ENCODE data around the gene UGT8. TPM values are rescaled to one million over a fixed set of nuclear protein-coding genes. Genes with fewer than 3 reads are reported as not detected.

The UGT8 gene
- total RNA-seq, result 1 to 10 TPM in 1 of 2 donors, under 1 TPM in 1; 0.78 to 1.1 TPM
- polyA plus RNA-seq, result under 1 TPM in 1 of 2 donors, not detected in 1; 0.88 TPM
- long read RNA-seq, donor 1, result 0 reads
- long read RNA-seq, donor 2, result 0 reads

- ATAC-seq (ENCODE audit: low FRiP score), result peak; percentile 45
- no peaks in the 10 kb centered on the region for H3K36me3 ChIP-seq (ENCODE audit: control insufficient read depth in 1 of 2, insufficient read depth in 2 of 2, low read length in 1 of 2)
- no peaks in the 10 kb centered on the region for H3K4me1 ChIP-seq (ENCODE audit: control insufficient read depth in 1 of 2, insufficient read depth in 2 of 2, low read length in 2 of 2)
- DNase-seq, result peak in 1 of 2 donors; percentile 78
- peak within 1 kb of the TSS; percentile 37 to 43 for H3K4me3 ChIP-seq (ENCODE audit: low read length in 2 of 2)
- no peaks in the 10 kb centered on the region for H3K27me3 ChIP-seq (ENCODE audit: control insufficient read depth in 1 of 2, insufficient read depth in 2 of 2, low read length in 1 of 2)
- intact Hi-C loops (cut with DNase I), result no loop called here
- 1% methylated on average over 67 to 82 of the region's 84 CpGs for WGBS, 2 donors
- H3K27ac ChIP-seq (ENCODE audit: low read depth in 1 of 2, low read length in 2 of 2), result no peak within 1 kb of the TSS
- no peaks in the 10 kb centered on the region for H3K9me3 ChIP-seq (ENCODE audit: control insufficient read depth, low read length)
Observed at GRCh38 chr4:114598191-114599121, at the start of gene UGT8. TSS of gene UGT8 (plus strand) at chr4:114598807. CDS start at chr4:114622881, 24,074 bp downstream.

GRCh38 chr4:114549638-114550037 lies 49.0 kb upstream of the UGT8 start:
- H3K4me1 ChIP-seq (ENCODE audit: control insufficient read depth in 1 of 2, insufficient read depth in 2 of 2, low read length in 2 of 2), result no peaks in the 10 kb centered on the region
- DNase-seq, result no peak
- WGBS, 2 donors, result 27 to 31% methylated on average over 1 of the region's 1 CpG
- H3K4me3 ChIP-seq (ENCODE audit: low read length in 2 of 2), result no peak overlapping the region
- H3K9me3 ChIP-seq (ENCODE audit: control insufficient read depth, low read length), result no peaks in the 10 kb centered on the region
- no peaks in the 10 kb centered on the region for H3K36me3 ChIP-seq (ENCODE audit: control insufficient read depth in 1 of 2, insufficient read depth in 2 of 2, low read length in 1 of 2)
- no peak overlapping the region for H3K27ac ChIP-seq (ENCODE audit: low read depth in 1 of 2, low read length in 2 of 2)
- intact Hi-C loops (cut with DNase I), result no loop called here
- H3K27me3 ChIP-seq (ENCODE audit: control insufficient read depth in 1 of 2, insufficient read depth in 2 of 2, low read length in 1 of 2), result no peaks in the 10 kb centered on the region
- no peak for ATAC-seq (ENCODE audit: low FRiP score)

- DNase-seq (no peak), ATAC-seq (ENCODE audit: low FRiP score) (no peak)
- Histone ChIP-seq H3K27me3 (ENCODE audit: control insufficient read depth in 1 of 2, insufficient read depth in 2 of 2, low read length in 1 of 2) (no peaks in the 10 kb centered on the region), H3K4me1 (ENCODE audit: control insufficient read depth in 1 of 2, insufficient read depth in 2 of 2, low read length in 2 of 2) (no peaks in the 10 kb centered on the region), H3K36me3 (ENCODE audit: control insufficient read depth in 1 of 2, insufficient read depth in 2 of 2, low read length in 1 of 2) (no peaks in the 10 kb centered on the region), H3K27ac (ENCODE audit: low read depth in 1 of 2, low read length in 2 of 2) (no peak overlapping the region), H3K9me3 (ENCODE audit: control insufficient read depth, low read length) (peaks cover 1% of the 10 kb centered on the region), H3K4me3 (ENCODE audit: low read length in 2 of 2) (no peak overlapping the region)
- intact Hi-C loops (cut with DNase I), result no loop called here
Observed at GRCh38 chr4:114558446-114559020, 40.1 kb upstream of the UGT8 start.

- no peak overlapping the region for H3K4me3 ChIP-seq (ENCODE audit: low read length in 2 of 2)
- H3K27ac ChIP-seq (ENCODE audit: low read depth in 1 of 2, low read length in 2 of 2), result no peak overlapping the region
- ATAC-seq (ENCODE audit: low FRiP score) (peak; percentile 29), DNase-seq (no peak)
- peaks cover 1% of the 10 kb centered on the region for H3K9me3 ChIP-seq (ENCODE audit: control insufficient read depth, low read length)
- H3K36me3 ChIP-seq (ENCODE audit: control insufficient read depth in 1 of 2, insufficient read depth in 2 of 2, low read length in 1 of 2), result no peaks in the 10 kb centered on the region
- intact Hi-C loops (cut with DNase I), result no loop called here
- H3K27me3 ChIP-seq (ENCODE audit: control insufficient read depth in 1 of 2, insufficient read depth in 2 of 2, low read length in 1 of 2), result no peaks in the 10 kb centered on the region
- 63 to 73% methylated on average over 1 of the region's 1 CpG for WGBS, 2 donors
- H3K4me1 ChIP-seq (ENCODE audit: control insufficient read depth in 1 of 2, insufficient read depth in 2 of 2, low read length in 2 of 2), result no peaks in the 10 kb centered on the region
Observed at GRCh38 chr4:114561590-114561989, 37.0 kb upstream of the UGT8 start.

- WGBS, 2 donors, result 14 to 24% methylated on average over 2 of the region's 2 CpGs
- H3K27ac ChIP-seq (ENCODE audit: low read depth in 1 of 2, low read length in 2 of 2), result no peak overlapping the region
- H3K9me3 ChIP-seq (ENCODE audit: control insufficient read depth, low read length), result peaks cover 1% of the 10 kb centered on the region
- no peaks in the 10 kb centered on the region for H3K36me3 ChIP-seq (ENCODE audit: control insufficient read depth in 1 of 2, insufficient read depth in 2 of 2, low read length in 1 of 2)
- ATAC-seq (ENCODE audit: low FRiP score), result no peak
- DNase-seq, result no peak
- intact Hi-C loops (cut with DNase I), result no loop called here
- H3K4me3 ChIP-seq (ENCODE audit: low read length in 2 of 2), result no peak overlapping the region
- H3K27me3 ChIP-seq (ENCODE audit: control insufficient read depth in 1 of 2, insufficient read depth in 2 of 2, low read length in 1 of 2), result no peaks in the 10 kb centered on the region
- no peaks in the 10 kb centered on the region for H3K4me1 ChIP-seq (ENCODE audit: control insufficient read depth in 1 of 2, insufficient read depth in 2 of 2, low read length in 2 of 2)
Observed at GRCh38 chr4:114562176-114562904, 36.3 kb upstream of the UGT8 start.

GRCh38 chr4:114563536-114564315 lies 34.9 kb upstream of the UGT8 start:
- WGBS, 2 donors, result 51 to 54% methylated on average over 5 of the region's 5 CpGs
- ATAC-seq (ENCODE audit: low FRiP score) (no peak), DNase-seq (no peak)
- H3K4me3 ChIP-seq (ENCODE audit: low read length in 2 of 2), result no peak overlapping the region
- H3K36me3 ChIP-seq (ENCODE audit: control insufficient read depth in 1 of 2, insufficient read depth in 2 of 2, low read length in 1 of 2), result no peaks in the 10 kb centered on the region
- peaks cover 1% of the 10 kb centered on the region for H3K9me3 ChIP-seq (ENCODE audit: control insufficient read depth, low read length)
- no peak overlapping the region for H3K27ac ChIP-seq (ENCODE audit: low read depth in 1 of 2, low read length in 2 of 2)
- H3K4me1 ChIP-seq (ENCODE audit: control insufficient read depth in 1 of 2, insufficient read depth in 2 of 2, low read length in 2 of 2), result no peaks in the 10 kb centered on the region
- intact Hi-C loops (cut with DNase I), result no loop called here
- no peaks in the 10 kb centered on the region for H3K27me3 ChIP-seq (ENCODE audit: control insufficient read depth in 1 of 2, insufficient read depth in 2 of 2, low read length in 1 of 2)

GRCh38 chr4:114577386-114577785 lies 21.2 kb upstream of the UGT8 start:
- Histone ChIP-seq H3K27ac (ENCODE audit: low read depth in 1 of 2, low read length in 2 of 2) (no peak overlapping the region), H3K9me3 (ENCODE audit: control insufficient read depth, low read length) (peaks cover 3% of the 10 kb centered on the region), H3K27me3 (ENCODE audit: control insufficient read depth in 1 of 2, insufficient read depth in 2 of 2, low read length in 1 of 2) (no peaks in the 10 kb centered on the region), H3K4me1 (ENCODE audit: control insufficient read depth in 1 of 2, insufficient read depth in 2 of 2, low read length in 2 of 2) (no peaks in the 10 kb centered on the region), H3K4me3 (ENCODE audit: low read length in 2 of 2) (no peak overlapping the region), H3K36me3 (ENCODE audit: control insufficient read depth in 1 of 2, insufficient read depth in 2 of 2, low read length in 1 of 2) (no peaks in the 10 kb centered on the region)
- no peak for DNase-seq
- ATAC-seq (ENCODE audit: low FRiP score), result no peak
- 87 to 89% methylated on average over 2 of the region's 2 CpGs for WGBS, 2 donors
- intact Hi-C loops (cut with DNase I), result no loop called here

GRCh38 chr4:114582621-114583020 lies 16.0 kb upstream of the UGT8 start:
- Histone ChIP-seq H3K36me3 (ENCODE audit: control insufficient read depth in 1 of 2, insufficient read depth in 2 of 2, low read length in 1 of 2) (no peaks in the 10 kb centered on the region), H3K4me1 (ENCODE audit: control insufficient read depth in 1 of 2, insufficient read depth in 2 of 2, low read length in 2 of 2) (no peaks in the 10 kb centered on the region), H3K27ac (ENCODE audit: low read depth in 1 of 2, low read length in 2 of 2) (no peak overlapping the region), H3K9me3 (ENCODE audit: control insufficient read depth, low read length) (peaks cover 3% of the 10 kb centered on the region), H3K4me3 (ENCODE audit: low read length in 2 of 2) (no peak overlapping the region), H3K27me3 (ENCODE audit: control insufficient read depth in 1 of 2, insufficient read depth in 2 of 2, low read length in 1 of 2) (no peaks in the 10 kb centered on the region)
- no peak for DNase-seq
- intact Hi-C loops (cut with DNase I), result no loop called here
- WGBS, 2 donors, result 61 to 70% methylated on average over 1 of the region's 1 CpG
- no peak for ATAC-seq (ENCODE audit: low FRiP score)
